Endothelial cell of umbilical vein (primary cell): ENCODE results near the gene GANC.

Source experiments
- EZH2 ChIP-seq: IDR thresholded peaks from 2 replicates; pipeline ENCODE4 v1.6.1; 2012; ENCODE audit warnings: borderline replicate concordance, low read depth, mild to moderate bottlenecking, moderate library complexity, low read length, inconsistent platforms; ENCODE audit not compliant: severe bottlenecking
- FOS ChIP-seq: IDR thresholded peaks from 2 replicates; pipeline ENCODE4 v1.6.1; 2011; ENCODE audit warnings: mild to moderate bottlenecking, low read length, moderate library complexity, borderline replicate concordance; ENCODE audit not compliant: insufficient read depth
- GATA2 ChIP-seq: IDR thresholded peaks from 2 replicates; pipeline ENCODE4 v1.7.0; 2011; ENCODE audit warnings: low read depth, mild to moderate bottlenecking, moderate library complexity, mixed read lengths, low read length; ENCODE audit not compliant: insufficient read length, insufficient read depth
- JUN ChIP-seq: IDR thresholded peaks from 2 replicates; pipeline ENCODE4 v1.6.1; 2011; ENCODE audit warnings: borderline replicate concordance, low read depth; ENCODE audit not compliant: insufficient read length, insufficient read depth
- MYC ChIP-seq: IDR thresholded peaks from one replicate; pipeline ENCODE4 v1.6.1; 2011; ENCODE audit warnings: mild to moderate bottlenecking, low read depth, low read length
- POLR2A ChIP-seq: IDR thresholded peaks from 2 replicates; pipeline ENCODE4 v1.6.1; 2012; ENCODE audit warnings: low read depth, mild to moderate bottlenecking, control low read depth, low read length
- POLR2AphosphoS5 ChIP-seq: IDR thresholded peaks from 2 replicates; pipeline ENCODE4 v1.6.1; 2012; ENCODE audit warnings: low read depth, mild to moderate bottlenecking, control low read depth, low read length, moderate library complexity; ENCODE audit not compliant: insufficient read depth
- TF ChIP-seq, protein P1 (sequence below), 2 donors: IDR thresholded peaks; 1 replicate in 1 of 2; 2 replicates in 1 of 2; pipeline ENCODE4 v1.5.1; 2011; ENCODE audit warnings: low read length in 2 of 2, mild to moderate bottlenecking in 2 of 2, moderate library complexity in 2 of 2, control low read depth in 1 of 2, inconsistent platforms in 1 of 2, low read depth in 1 of 2; ENCODE audit not compliant: insufficient read depth in 1 of 2; ENCODE audit errors: extremely low read depth in 1 of 2
- TF ChIP-seq, protein P2 (sequence below): IDR thresholded peaks from 2 replicates; pipeline ENCODE4 v1.6.1; 2011; ENCODE audit not compliant: insufficient read depth, insufficient read length

- TF ChIP-seq EZH2 (no peak), POLR2AphosphoS5 (no peak), FOS (no peak), POLR2A (no peak), GATA2 (no peak), JUN (no peak), MYC (no peak)
- TF ChIP-seq, protein P1, sequence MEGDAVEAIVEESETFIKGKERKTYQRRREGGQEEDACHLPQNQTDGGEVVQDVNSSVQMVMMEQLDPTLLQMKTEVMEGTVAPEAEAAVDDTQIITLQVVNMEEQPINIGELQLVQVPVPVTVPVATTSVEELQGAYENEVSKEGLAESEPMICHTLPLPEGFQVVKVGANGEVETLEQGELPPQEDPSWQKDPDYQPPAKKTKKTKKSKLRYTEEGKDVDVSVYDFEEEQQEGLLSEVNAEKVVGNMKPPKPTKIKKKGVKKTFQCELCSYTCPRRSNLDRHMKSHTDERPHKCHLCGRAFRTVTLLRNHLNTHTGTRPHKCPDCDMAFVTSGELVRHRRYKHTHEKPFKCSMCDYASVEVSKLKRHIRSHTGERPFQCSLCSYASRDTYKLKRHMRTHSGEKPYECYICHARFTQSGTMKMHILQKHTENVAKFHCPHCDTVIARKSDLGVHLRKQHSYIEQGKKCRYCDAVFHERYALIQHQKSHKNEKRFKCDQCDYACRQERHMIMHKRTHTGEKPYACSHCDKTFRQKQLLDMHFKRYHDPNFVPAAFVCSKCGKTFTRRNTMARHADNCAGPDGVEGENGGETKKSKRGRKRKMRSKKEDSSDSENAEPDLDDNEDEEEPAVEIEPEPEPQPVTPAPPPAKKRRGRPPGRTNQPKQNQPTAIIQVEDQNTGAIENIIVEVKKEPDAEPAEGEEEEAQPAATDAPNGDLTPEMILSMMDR (IDR thresholded peaks at IDR 0.05; ENCODE audit: extremely low read depth in 1 of 2, insufficient read depth in 1 of 2, low read depth in 1 of 2, low read length in 2 of 2): no peak
- TF ChIP-seq, protein P2, sequence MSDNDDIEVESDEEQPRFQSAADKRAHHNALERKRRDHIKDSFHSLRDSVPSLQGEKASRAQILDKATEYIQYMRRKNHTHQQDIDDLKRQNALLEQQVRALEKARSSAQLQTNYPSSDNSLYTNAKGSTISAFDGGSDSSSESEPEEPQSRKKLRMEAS: no peak
Observed at GRCh38 chr15:42355291-42355690, 82.3 kb downstream of the GANC start.
